DMS153 (cell line): ENCODE results near the gene SLC41A1.
"Not testable (repeated sequence)": the region's sequence is repeated elsewhere in the genome, so short reads cannot be mapped to it uniquely, and the experiment has no call there.

Experiments
- DNase-seq: peaks from one replicate; lab custom pipeline; 2025; lab: John Stamatoyannopoulos, UW

SLC41A1 gene

GRCh38 chr1:205812878-205813754, at the start of gene SLC41A1:
SLC41A1 (minus strand) TSS chr1:205813198; CDS start chr1:205810441, 2,757 bp downstream.
- peak; percentile 86 for DNase-seq

GRCh38 chr1:205861540-205861939, 48.5 kb upstream of the SLC41A1 start:
- no peak for DNase-seq

- DNase-seq: no peak
Measured at GRCh38 chr1:205858141-205858961, 45.4 kb upstream of the SLC41A1 start.

GRCh38 chr1:205857501-205857900, 44.5 kb upstream of the SLC41A1 start:
- not testable (repeated sequence) for DNase-seq

GRCh38 chr1:205856433-205856832, 43.4 kb upstream of the SLC41A1 start:
- no peak for DNase-seq

GRCh38 chr1:205852969-205853368, 40.0 kb upstream of the SLC41A1 start:
- DNase-seq: no peak

GRCh38 chr1:205851993-205852392, 39.0 kb upstream of the SLC41A1 start:
- no peak for DNase-seq

GRCh38 chr1:205849619-205850355, 36.8 kb upstream of the SLC41A1 start, which contains the start of gene PM20D1:
PM20D1 (minus strand) TSS chr1:205850132; CDS start chr1:205850072, 60 bp downstream.
- no peak for DNase-seq

GRCh38 chr1:205843036-205843859, 30.2 kb upstream of the SLC41A1 start:
- DNase-seq: no peak

- no peak for DNase-seq
Measured at GRCh38 chr1:205842229-205842628, 29.2 kb upstream of the SLC41A1 start.

GRCh38 chr1:205840146-205840923, 27.3 kb upstream of the SLC41A1 start:
- DNase-seq: no peak

- no peak for DNase-seq
Measured at GRCh38 chr1:205837382-205837970, 24.5 kb upstream of the SLC41A1 start.

- DNase-seq: no peak
Measured at GRCh38 chr1:205834751-205835150, 21.8 kb upstream of the SLC41A1 start.

GRCh38 chr1:205832326-205832751, 19.3 kb upstream of the SLC41A1 start:
- DNase-seq: no peak

GRCh38 chr1:205827623-205828022, 14.6 kb upstream of the SLC41A1 start:
- DNase-seq: peak; percentile 47

GRCh38 chr1:205826995-205827394, 14.0 kb upstream of the SLC41A1 start:
- no peak for DNase-seq

- no peak for DNase-seq
Measured at GRCh38 chr1:205826016-205826806, 13.2 kb upstream of the SLC41A1 start.

- no peak for DNase-seq
Measured at GRCh38 chr1:205824180-205824579, 11.2 kb upstream of the SLC41A1 start.

GRCh38 chr1:205823260-205823659, 10.3 kb upstream of the SLC41A1 start:
- not testable (repeated sequence) for DNase-seq
